HEK293T (cell line): Measurements from ENCODE around the gene ZPBP.

Source experiments
- CTCF ChIA-PET: fragments of 350-600 bp; formaldehyde crosslinking; extraction: SDS; loops from one replicate; lab custom pipeline; 2021; ENCODE audit warnings: antibody characterized with exemption, inconsistent platforms; lab: Yijun Ruan, JAX
- POLR2A ChIA-PET: fragments of 350-600 bp; formaldehyde crosslinking; extraction: SDS; loops from one replicate; lab custom pipeline; 2020; ENCODE audit warnings: antibody characterized with exemption, inconsistent platforms; lab: Yijun Ruan, JAX
- DNase-seq: peaks from one replicate; pipeline ENCODE4 v3.0.0; 2012; ENCODE audit warnings: mixed read lengths; ENCODE audit errors: extremely low spot score
- ARNT ChIP-seq: fragments of 450-650 bp; IDR thresholded peaks from 2 replicates; pipeline ENCODE4 v1.6.1; 2017; ENCODE audit warnings: mild to moderate bottlenecking
- BHLHE40 ChIP-seq: fragments of 450-650 bp; IDR thresholded peaks from 2 replicates; pipeline ENCODE4 v1.6.1; 2016; ENCODE audit warnings: mild to moderate bottlenecking, moderate library complexity, borderline replicate concordance
- CTBP1 ChIP-seq: fragments of 450-650 bp; IDR thresholded peaks from 2 replicates; pipeline ENCODE4 v1.6.1; 2016; ENCODE audit warnings: borderline replicate concordance
- ELF4 ChIP-seq: fragments of 450-650 bp; IDR thresholded peaks from 2 replicates; pipeline ENCODE4 v1.6.1; 2017; ENCODE audit warnings: antibody characterized with exemption
- FOXA1 ChIP-seq: fragments of 450-650 bp; IDR thresholded peaks from 2 replicates; pipeline ENCODE4 v1.6.1; 2016; ENCODE audit warnings: mild to moderate bottlenecking
- FOXK2 ChIP-seq: fragments of 450-650 bp; IDR thresholded peaks from 2 replicates; pipeline ENCODE4 v1.6.1; 2016; ENCODE audit warnings: mild to moderate bottlenecking
- FOXM1 ChIP-seq: fragments of 450-650 bp; IDR thresholded peaks from 2 replicates; pipeline ENCODE4 v1.6.1; 2017; ENCODE audit warnings: mild to moderate bottlenecking, borderline replicate concordance
- HDGF ChIP-seq: fragments of 450-650 bp; IDR thresholded peaks from 2 replicates; pipeline ENCODE4 v1.6.1; 2017; ENCODE audit warnings: antibody characterized with exemption, borderline replicate concordance
- L3MBTL2 ChIP-seq: fragments of 450-650 bp; conservative IDR thresholded peaks from 2 replicates; pipeline ENCODE4 v1.6.1; 2016; ENCODE audit warnings: mild to moderate bottlenecking
- LEF1 ChIP-seq: fragments of 450-650 bp; IDR thresholded peaks from 2 replicates; pipeline ENCODE4 v1.6.1; 2017; ENCODE audit warnings: mild to moderate bottlenecking, borderline replicate concordance
- NFRKB ChIP-seq: fragments of 450-650 bp; IDR thresholded peaks from 2 replicates; pipeline ENCODE4 v1.6.1; 2016; ENCODE audit warnings: mild to moderate bottlenecking, moderate library complexity
- PKNOX1 ChIP-seq: fragments of 450-650 bp; IDR thresholded peaks from 2 replicates; pipeline ENCODE4 v1.6.1; 2016
- SP1 ChIP-seq: fragments of 450-650 bp; IDR thresholded peaks from 2 replicates; pipeline ENCODE4 v1.6.1; 2017
- SUZ12 ChIP-seq: fragments of 450-650 bp; IDR thresholded peaks from 2 replicates; pipeline ENCODE4 v1.6.1; 2016; ENCODE audit warnings: mild to moderate bottlenecking
- TARDBP ChIP-seq: fragments of 450-650 bp; IDR thresholded peaks from 2 replicates; pipeline ENCODE4 v1.6.1; 2016
- ZNF384 ChIP-seq: fragments of 450-650 bp; IDR thresholded peaks from 2 replicates; pipeline ENCODE4 v1.6.1; 2016

Gene ZPBP

GRCh38 chr7:50138101-50138500 lies 45.1 kb upstream of the ZPBP start:
- ChIA-PET POLR2A (no interaction called here), CTCF (no interaction called here)
- TF ChIP-seq FOXM1 = no peak
- DNase-seq = no peak

- POLR2A ChIA-PET = no interaction called here
- TF ChIP-seq FOXK2 = no peak
- no peak for TF ChIP-seq FOXA1
- no peak for TF ChIP-seq BHLHE40
- no peak for TF ChIP-seq FOXM1
- TF ChIP-seq TARDBP = no peak
- TF ChIP-seq L3MBTL2 = no peak
- no peak for TF ChIP-seq ELF4
- no peak for TF ChIP-seq CTBP1
- no peak for TF ChIP-seq SP1
- TF ChIP-seq LEF1 = no peak
- TF ChIP-seq ZNF384 = no peak
- no peak for TF ChIP-seq SUZ12
- no peak for TF ChIP-seq HDGF
- DNase-seq = no peak
Measured at GRCh38 chr7:50125766-50126165, 32.7 kb upstream of the ZPBP start.

GRCh38 chr7:50121286-50121685 lies 28.2 kb upstream of the ZPBP start:
- ChIA-PET POLR2A (no interaction called here), CTCF (no interaction called here)
- no peak for DNase-seq
- TF ChIP-seq FOXA1 (no peak), FOXM1 (no peak), ZNF384 (no peak), HDGF (no peak), ELF4 (no peak), SP1 (no peak), PKNOX1 (no peak), FOXK2 (no peak), L3MBTL2 (no peak), CTBP1 (no peak), SUZ12 (no peak), LEF1 (no peak), NFRKB (no peak), TARDBP (no peak), BHLHE40 (no peak), ARNT (no peak)

More at GRCh38 chr7:50125766-50126165, 32.7 kb upstream of the ZPBP start:
- CTCF ChIA-PET = no interaction called here

- ChIA-PET CTCF (no interaction called here), POLR2A (no interaction called here)
- TF ChIP-seq SP1 (no peak), ZNF384 (no peak), FOXM1 (no peak), TARDBP (no peak), ARNT (no peak), CTBP1 (no peak), BHLHE40 (no peak), FOXK2 (no peak), ELF4 (no peak), NFRKB (no peak), PKNOX1 (no peak), SUZ12 (no peak), LEF1 (no peak), FOXA1 (no peak), L3MBTL2 (no peak), HDGF (no peak)
- peak; percentile 16 for DNase-seq
Measured at GRCh38 chr7:50119815-50120637, 27.0 kb upstream of the ZPBP start.

GRCh38 chr7:50112250-50112649 lies 19.2 kb upstream of the ZPBP start:
- ChIA-PET CTCF (no interaction called here), POLR2A (no interaction called here)
- no peak for DNase-seq
- TF ChIP-seq ELF4 = no peak
- TF ChIP-seq SP1 = no peak
- no peak for TF ChIP-seq CTBP1
- TF ChIP-seq BHLHE40 = no peak
- no peak for TF ChIP-seq NFRKB
- TF ChIP-seq FOXK2 = no peak
- TF ChIP-seq FOXA1 = no peak
- TF ChIP-seq ZNF384 = no peak
- no peak for TF ChIP-seq FOXM1
- TF ChIP-seq TARDBP = no peak
- no peak for TF ChIP-seq PKNOX1
- no peak for TF ChIP-seq ARNT

- CTCF ChIA-PET = interaction anchor here (1.2 kb wide), 1 partner anchor 8 kb away, joined by 3 read pairs; no protein-coding TSS in a partner anchor
Measured at GRCh38 chr7:50101873-50102272, 8.8 kb upstream of the ZPBP start.

More at GRCh38 chr7:50101873-50102272, 8.8 kb upstream of the ZPBP start:
- DNase-seq = no peak
- TF ChIP-seq BHLHE40 (no peak), L3MBTL2 (no peak), CTBP1 (no peak), SP1 (no peak), ARNT (no peak), LEF1 (no peak), HDGF (no peak), ELF4 (no peak), NFRKB (no peak)
- POLR2A ChIA-PET = no interaction called here
